Vagina (tissue), 2 donors: ENCODE data around the gene ATP5MC2.

Experiments
- CTCF ChIP-seq, 3 experiments: fragments of 450-650 bp in 2 of 3; fragments of 200-600 bp in 1 of 3; sonication (generic) in 1 of 3; IDR thresholded peaks; one replicate each; pipeline ENCODE4 v1.5.1; 2017 to 2019; ENCODE audit warnings: antibody characterized with exemption in 3 of 3, mild to moderate bottlenecking in 2 of 3, moderate library complexity in 2 of 3
- POLR2A ChIP-seq, 2 donors: fragments of 450-650 bp; IDR thresholded peaks; one replicate each; pipeline ENCODE4 v1.6.1; 2017; ENCODE audit warnings: antibody characterized with exemption in 2 of 2, mild to moderate bottlenecking in 2 of 2, moderate library complexity in 2 of 2
- POLR2AphosphoS5 ChIP-seq, 2 donors: sonication (generic); formaldehyde crosslinking; IDR thresholded peaks; one replicate each; pipeline ENCODE4 v1.9.0; 2017; ENCODE audit warnings: antibody characterized with exemption in 2 of 2, mild to moderate bottlenecking in 2 of 2, low read depth in 1 of 2; ENCODE audit not compliant: insufficient read depth in 1 of 2

- TF ChIP-seq CTCF (IDR thresholded peaks at IDR 0.05) (no peak), POLR2A (IDR thresholded peaks at IDR 0.05) (no peak), POLR2AphosphoS5 (IDR thresholded peaks at IDR 0.05; ENCODE audit: insufficient read depth in 1 of 2, low read depth in 1 of 2) (no peak)
These were observed 23.8 kb upstream of the ATP5MC2 start for GRCh38 chr12:53699678-53700025.
